Measurements from ENCODE around the gene LRP2BP.

Gene LRP2BP

DNA sequence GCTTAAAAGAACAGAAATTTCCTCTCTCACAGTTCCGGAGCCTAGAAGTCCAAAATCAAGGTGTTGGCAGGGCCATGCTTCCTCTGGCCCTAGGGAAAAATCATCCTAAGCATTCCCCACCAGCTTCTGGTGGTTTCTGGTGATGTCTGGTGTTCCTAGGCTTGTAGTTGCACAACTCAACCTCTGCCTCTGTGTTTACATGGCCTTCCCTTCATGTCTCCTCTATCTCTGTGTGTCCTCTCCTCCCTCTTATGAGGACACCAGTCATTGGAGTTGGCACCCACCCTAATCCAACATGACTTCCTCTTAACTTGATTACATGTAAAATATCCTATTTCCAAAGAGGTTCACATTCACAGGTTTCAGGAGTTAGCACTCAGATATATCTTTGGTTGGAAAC lies 15.4 kb downstream of the LRP2BP start:
- H3K4me1 ChIP-seq (ENCODE audit: insufficient read depth, poor library complexity, severe bottlenecking) = peaks cover 29% of the 10 kb centered on the region
- H3K4me3 ChIP-seq (ENCODE audit: severe bottlenecking) = no peak overlapping the region
- no peak for ATAC-seq (ENCODE audit: low read depth)
- H3K27ac ChIP-seq (ENCODE audit: poor library complexity, severe bottlenecking) = no peak overlapping the region
- H3K36me3 ChIP-seq (ENCODE audit: low read depth) = no peaks in the 10 kb centered on the region
- no peak for DNase-seq (ENCODE audit: low spot score)
- TF ChIP-seq, protein P1, sequence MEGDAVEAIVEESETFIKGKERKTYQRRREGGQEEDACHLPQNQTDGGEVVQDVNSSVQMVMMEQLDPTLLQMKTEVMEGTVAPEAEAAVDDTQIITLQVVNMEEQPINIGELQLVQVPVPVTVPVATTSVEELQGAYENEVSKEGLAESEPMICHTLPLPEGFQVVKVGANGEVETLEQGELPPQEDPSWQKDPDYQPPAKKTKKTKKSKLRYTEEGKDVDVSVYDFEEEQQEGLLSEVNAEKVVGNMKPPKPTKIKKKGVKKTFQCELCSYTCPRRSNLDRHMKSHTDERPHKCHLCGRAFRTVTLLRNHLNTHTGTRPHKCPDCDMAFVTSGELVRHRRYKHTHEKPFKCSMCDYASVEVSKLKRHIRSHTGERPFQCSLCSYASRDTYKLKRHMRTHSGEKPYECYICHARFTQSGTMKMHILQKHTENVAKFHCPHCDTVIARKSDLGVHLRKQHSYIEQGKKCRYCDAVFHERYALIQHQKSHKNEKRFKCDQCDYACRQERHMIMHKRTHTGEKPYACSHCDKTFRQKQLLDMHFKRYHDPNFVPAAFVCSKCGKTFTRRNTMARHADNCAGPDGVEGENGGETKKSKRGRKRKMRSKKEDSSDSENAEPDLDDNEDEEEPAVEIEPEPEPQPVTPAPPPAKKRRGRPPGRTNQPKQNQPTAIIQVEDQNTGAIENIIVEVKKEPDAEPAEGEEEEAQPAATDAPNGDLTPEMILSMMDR (IDR thresholded peaks at IDR 0.05; ENCODE audit: poor library complexity, severe bottlenecking) = no peak
- no peaks in the 10 kb centered on the region for H3K27me3 ChIP-seq (ENCODE audit: insufficient read depth, poor library complexity, severe bottlenecking)
- no peaks in the 10 kb centered on the region for H3K9me3 ChIP-seq (ENCODE audit: severe bottlenecking)

DNA sequence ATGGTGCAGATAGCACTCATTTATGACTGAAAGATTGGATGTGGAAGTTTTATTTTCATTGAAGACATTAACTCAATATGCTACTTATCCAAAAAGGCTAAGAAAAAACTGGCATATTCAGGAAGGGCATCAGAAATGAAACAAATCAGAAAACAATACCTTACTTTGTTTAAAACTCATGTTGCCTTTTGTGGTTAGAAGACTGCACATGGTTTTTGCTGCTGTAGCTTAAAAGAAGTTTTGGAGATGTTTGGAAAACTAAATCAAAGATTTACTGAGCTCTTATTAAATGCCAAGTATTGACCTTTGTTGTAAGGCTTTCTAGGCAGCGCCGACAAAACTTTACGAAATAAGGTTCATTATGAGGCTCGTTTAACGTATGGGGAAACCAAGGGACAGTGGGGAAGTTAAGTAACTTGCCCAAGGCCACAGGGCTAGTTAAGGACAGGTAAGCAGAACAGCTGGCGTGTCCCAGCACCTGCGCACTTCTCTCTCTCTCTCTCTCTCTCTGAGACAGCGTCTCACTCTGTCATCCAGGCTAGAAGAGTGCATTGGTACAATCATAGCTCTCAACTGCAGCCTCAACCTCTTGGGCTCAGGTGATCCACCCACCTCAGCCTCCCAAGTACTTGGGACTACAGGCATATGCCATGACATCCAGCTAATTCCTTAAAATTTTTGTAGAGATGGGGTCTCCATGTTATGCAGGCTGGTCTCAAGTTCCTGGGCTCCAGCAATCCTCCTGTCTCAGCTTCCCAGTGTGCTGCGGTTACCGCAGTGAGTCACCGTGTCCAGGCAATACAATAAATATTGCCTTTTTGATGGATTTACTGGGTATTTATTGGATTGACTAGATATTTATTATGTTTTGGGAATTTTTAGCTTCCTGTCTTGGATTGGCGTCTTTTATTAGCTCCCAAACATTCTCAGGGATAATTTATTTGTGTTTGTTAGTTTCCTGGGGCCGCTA lies 16.1 kb downstream of the LRP2BP start:
- DNase-seq (ENCODE audit: low spot score) (no peak), ATAC-seq (ENCODE audit: low read depth) (no peak)
- no peak overlapping the region for H3K27ac ChIP-seq (ENCODE audit: poor library complexity, severe bottlenecking)
- H3K27me3 ChIP-seq (ENCODE audit: insufficient read depth, poor library complexity, severe bottlenecking) = no peaks in the 10 kb centered on the region
- no peaks in the 10 kb centered on the region for H3K36me3 ChIP-seq (ENCODE audit: low read depth)
- TF ChIP-seq, protein P1 (IDR thresholded peaks at IDR 0.05; ENCODE audit: poor library complexity, severe bottlenecking) = no peak
- H3K4me3 ChIP-seq (ENCODE audit: severe bottlenecking) = no peak overlapping the region
- no peaks in the 10 kb centered on the region for H3K9me3 ChIP-seq (ENCODE audit: severe bottlenecking)
- peaks cover 26% of the 10 kb centered on the region for H3K4me1 ChIP-seq (ENCODE audit: insufficient read depth, poor library complexity, severe bottlenecking)

DNA sequence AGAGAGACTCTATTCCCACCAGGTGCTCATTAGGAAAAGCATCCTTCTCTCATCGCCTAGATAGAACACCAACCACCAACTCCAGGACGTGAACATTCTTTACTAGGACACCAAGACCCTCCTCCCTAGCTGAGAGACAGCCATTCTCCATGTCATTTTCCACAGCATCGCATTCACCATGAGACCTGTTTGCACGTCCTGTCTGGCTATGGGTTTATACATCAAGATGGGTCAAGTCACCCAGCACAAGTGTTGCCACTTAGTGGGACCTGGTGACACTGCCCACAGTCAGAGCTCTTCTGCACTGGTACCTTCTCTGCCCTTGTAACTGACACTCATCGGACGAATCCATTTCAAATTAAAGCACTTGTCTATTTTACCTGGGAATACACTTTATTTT lies 17.5 kb downstream of the LRP2BP start:
- no peak for ATAC-seq (ENCODE audit: low read depth)
- Histone ChIP-seq H3K36me3 (ENCODE audit: low read depth) (no peaks in the 10 kb centered on the region), H3K27me3 (ENCODE audit: insufficient read depth, poor library complexity, severe bottlenecking) (no peaks in the 10 kb centered on the region), H3K4me3 (ENCODE audit: severe bottlenecking) (no peak overlapping the region), H3K27ac (ENCODE audit: poor library complexity, severe bottlenecking) (no peak overlapping the region), H3K4me1 (ENCODE audit: insufficient read depth, poor library complexity, severe bottlenecking) (peaks cover 13% of the 10 kb centered on the region), H3K9me3 (ENCODE audit: severe bottlenecking) (no peaks in the 10 kb centered on the region)
- no peak for DNase-seq (ENCODE audit: low spot score)
- TF ChIP-seq, protein P1 (IDR thresholded peaks at IDR 0.05; ENCODE audit: poor library complexity, severe bottlenecking) = no peak

DNA sequence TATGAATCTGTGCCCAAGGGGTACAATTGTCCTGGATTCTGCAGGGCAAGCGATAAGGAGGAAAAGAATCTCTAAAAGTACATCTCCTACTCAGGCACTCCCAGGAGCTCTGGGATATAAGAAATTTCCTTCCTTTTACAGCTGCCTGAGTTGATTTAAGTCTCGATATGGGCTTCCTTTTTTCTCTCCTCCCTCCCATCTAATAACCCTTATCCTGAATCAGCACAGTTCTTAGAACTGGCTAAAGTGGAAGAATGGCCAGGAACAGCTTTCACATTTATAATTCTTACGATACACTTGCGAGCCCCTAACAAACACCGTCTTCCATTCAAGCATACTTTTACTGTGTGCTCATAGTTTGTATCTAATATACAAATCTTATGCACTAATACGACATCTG lies 21.2 kb downstream of the LRP2BP start:
- TF ChIP-seq, protein P1 (IDR thresholded peaks at IDR 0.05; ENCODE audit: poor library complexity, severe bottlenecking) = no peak
- Histone ChIP-seq H3K9me3 (ENCODE audit: severe bottlenecking) (no peaks in the 10 kb centered on the region), H3K4me1 (ENCODE audit: insufficient read depth, poor library complexity, severe bottlenecking) (no peaks in the 10 kb centered on the region), H3K27me3 (ENCODE audit: insufficient read depth, poor library complexity, severe bottlenecking) (no peaks in the 10 kb centered on the region), H3K4me3 (ENCODE audit: severe bottlenecking) (no peak overlapping the region), H3K36me3 (ENCODE audit: low read depth) (no peaks in the 10 kb centered on the region), H3K27ac (ENCODE audit: poor library complexity, severe bottlenecking) (no peak overlapping the region)
- no peak for DNase-seq (ENCODE audit: low spot score)
- no peak for ATAC-seq (ENCODE audit: low read depth)

DNA sequence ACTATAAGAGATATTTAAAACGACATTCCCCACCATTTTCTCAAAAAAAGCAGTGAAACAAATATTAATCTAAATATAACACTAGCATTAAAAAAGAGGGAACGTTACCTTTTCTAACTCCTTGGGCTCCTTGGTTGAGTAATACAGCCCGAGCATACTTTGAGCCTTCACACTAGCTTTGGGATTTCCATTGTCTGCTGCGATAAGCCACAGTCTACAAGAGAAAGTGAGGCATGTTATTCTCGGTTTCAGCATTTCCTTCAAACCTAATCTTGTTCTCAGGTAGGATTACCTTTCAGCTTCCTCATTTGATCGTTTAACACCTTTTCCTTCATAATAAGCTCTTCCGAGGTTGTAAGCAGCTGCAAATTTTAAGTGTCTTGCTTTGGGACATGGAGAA lies 21.7 kb downstream of the LRP2BP start:
- Histone ChIP-seq H3K27me3 (ENCODE audit: insufficient read depth, poor library complexity, severe bottlenecking) (no peaks in the 10 kb centered on the region), H3K4me3 (ENCODE audit: severe bottlenecking) (no peak overlapping the region), H3K4me1 (ENCODE audit: insufficient read depth, poor library complexity, severe bottlenecking) (no peaks in the 10 kb centered on the region), H3K36me3 (ENCODE audit: low read depth) (no peaks in the 10 kb centered on the region), H3K27ac (ENCODE audit: poor library complexity, severe bottlenecking) (no peak overlapping the region), H3K9me3 (ENCODE audit: severe bottlenecking) (no peaks in the 10 kb centered on the region)
- ATAC-seq (ENCODE audit: low read depth) (no peak), DNase-seq (ENCODE audit: low spot score) (no peak)
- TF ChIP-seq, protein P1 (IDR thresholded peaks at IDR 0.05; ENCODE audit: poor library complexity, severe bottlenecking) = no peak
